ENCODE data around the gene CABP1. TPM values are rescaled to one million over a fixed set of nuclear protein-coding genes. Genes with fewer than 3 reads are reported as not detected.
A peak's percentile ranks its signal among the peaks of the same experiment; 100 is the strongest.
"Not testable (repeated sequence)": the region's sequence is repeated elsewhere in the genome, so short reads cannot be mapped to it uniquely, and the experiment has no call there.

CABP1 gene
- total RNA-seq (2014; rRNA removed; shearing (Covaris generic)): 1.2 and 2.8 TPM in 2 replicates
- 0.85 and 1.3 TPM in 2 replicates for polyA plus RNA-seq (2015; cell fraction: cytosol; rRNA removed)
- 1.3 and 2.2 TPM in 2 replicates for polyA plus RNA-seq (2015; cell fraction: nucleus; rRNA removed)

- in situ Hi-C loops (cut with HindIII; ENCODE audit: low pct_unique_long_range_greater_than_20kb, low sequenced_read_pairs): no loop called here
Measured at GRCh38 chr12:120639771-120640721, at the start of gene CABP1. CABP1 (plus strand) TSS chr12:120640626; CDS start chr12:120640686, 60 bp downstream.

GRCh38 chr12:120590741-120591407, 49.6 kb upstream of the CABP1 start:
- in situ Hi-C loops (cut with HindIII; ENCODE audit: low pct_unique_long_range_greater_than_20kb, low sequenced_read_pairs): no loop called here
- DNase-seq (ENCODE audit: low read depth, low spot score): no peak

More at GRCh38 chr12:120639771-120640721, at the start of gene CABP1:
- DNase-seq (ENCODE audit: low read depth, low spot score): peak; percentile 37

GRCh38 chr12:120592121-120593049, 48.0 kb upstream of the CABP1 start:
- peak; percentile 32 for DNase-seq (ENCODE audit: low read depth, low spot score)

GRCh38 chr12:120596901-120597300, 43.5 kb upstream of the CABP1 start:
- no peak for DNase-seq (ENCODE audit: low read depth, low spot score)
- in situ Hi-C loops (cut with HindIII; ENCODE audit: low pct_unique_long_range_greater_than_20kb, low sequenced_read_pairs): no loop called here

More at GRCh38 chr12:120592121-120593049, 48.0 kb upstream of the CABP1 start:
- in situ Hi-C loops (cut with HindIII; ENCODE audit: low pct_unique_long_range_greater_than_20kb, low sequenced_read_pairs): no loop called here

- no peak for DNase-seq (ENCODE audit: low read depth, low spot score)
- in situ Hi-C loops (cut with HindIII; ENCODE audit: low pct_unique_long_range_greater_than_20kb, low sequenced_read_pairs): no loop called here
Measured at GRCh38 chr12:120597861-120598260, 42.6 kb upstream of the CABP1 start.

GRCh38 chr12:120598674-120599463, 41.6 kb upstream of the CABP1 start:
- in situ Hi-C loops (cut with HindIII; ENCODE audit: low pct_unique_long_range_greater_than_20kb, low sequenced_read_pairs): no loop called here
- DNase-seq (ENCODE audit: low read depth, low spot score): peak; percentile 80

- DNase-seq (ENCODE audit: low read depth, low spot score): peak; percentile 60
- in situ Hi-C loops (cut with HindIII; ENCODE audit: low pct_unique_long_range_greater_than_20kb, low sequenced_read_pairs): no loop called here
Measured at GRCh38 chr12:120599672-120600552, 40.5 kb upstream of the CABP1 start.

- DNase-seq (ENCODE audit: low read depth, low spot score): peak; percentile 43
- in situ Hi-C loops (cut with HindIII; ENCODE audit: low pct_unique_long_range_greater_than_20kb, low sequenced_read_pairs): not testable (repeated sequence)
Measured at GRCh38 chr12:120602416-120602815, 38.0 kb upstream of the CABP1 start.

GRCh38 chr12:120610560-120610959, 29.9 kb upstream of the CABP1 start:
- DNase-seq (ENCODE audit: low read depth, low spot score): no peak

GRCh38 chr12:120611534-120611933, 28.9 kb upstream of the CABP1 start:
- in situ Hi-C loops (cut with HindIII; ENCODE audit: low pct_unique_long_range_greater_than_20kb, low sequenced_read_pairs); DNase-seq (ENCODE audit: low read depth, low spot score): not testable (repeated sequence)

More at GRCh38 chr12:120610560-120610959, 29.9 kb upstream of the CABP1 start:
- in situ Hi-C loops (cut with HindIII; ENCODE audit: low pct_unique_long_range_greater_than_20kb, low sequenced_read_pairs): no loop called here

GRCh38 chr12:120614848-120615247, 25.6 kb upstream of the CABP1 start:
- DNase-seq (ENCODE audit: low read depth, low spot score): no peak
- in situ Hi-C loops (cut with HindIII; ENCODE audit: low pct_unique_long_range_greater_than_20kb, low sequenced_read_pairs): no loop called here

- in situ Hi-C loops (cut with HindIII; ENCODE audit: low pct_unique_long_range_greater_than_20kb, low sequenced_read_pairs); DNase-seq (ENCODE audit: low read depth, low spot score): not testable (repeated sequence)
Measured at GRCh38 chr12:120617193-120617592, 23.2 kb upstream of the CABP1 start.

GRCh38 chr12:120617767-120618166, 22.7 kb upstream of the CABP1 start:
- DNase-seq (ENCODE audit: low read depth, low spot score); in situ Hi-C loops (cut with HindIII; ENCODE audit: low pct_unique_long_range_greater_than_20kb, low sequenced_read_pairs): not testable (repeated sequence)

- in situ Hi-C loops (cut with HindIII; ENCODE audit: low pct_unique_long_range_greater_than_20kb, low sequenced_read_pairs): no loop called here
- no peak for DNase-seq (ENCODE audit: low read depth, low spot score)
Measured at GRCh38 chr12:120618954-120619615, 21.3 kb upstream of the CABP1 start.

GRCh38 chr12:120620624-120621023, 19.8 kb upstream of the CABP1 start:
- in situ Hi-C loops (cut with HindIII; ENCODE audit: low pct_unique_long_range_greater_than_20kb, low sequenced_read_pairs): no loop called here
- no peak for DNase-seq (ENCODE audit: low read depth, low spot score)
